Esophagus muscularis mucosa (tissue), 4 donors: ENCODE measurements around the gene LDLRAD3. TPM values are rescaled to one million over a fixed set of nuclear protein-coding genes. Genes with fewer than 3 reads are reported as not detected.

Source experiments
- DNase-seq: peaks from one replicate; pipeline ENCODE4 v3.0.0-alpha.2; 2017; ENCODE audit errors: extremely low spot score
- H3K27ac ChIP-seq, 4 donors: fragments of 200-600 bp; sonication (generic); replicated peaks in 1 of 4; 1 replicate in 3 of 4; 2 replicates in 1 of 4; pipeline ENCODE4 v1.5.1; 2016 to 2019; ENCODE audit warnings: mild to moderate bottlenecking in 1 of 4
- H3K27me3 ChIP-seq, 4 donors: fragments of 200-600 bp; sonication (generic); one replicate each; pipeline versions ENCODE4 v1.5.1 to v1.6.0; 2016 to 2019
- H3K36me3 ChIP-seq, 4 donors: fragments of 200-600 bp; sonication (generic); one replicate each; pipeline ENCODE4 v1.5.1; 2016 to 2019
- H3K4me1 ChIP-seq, 4 donors: fragments of 200-600 bp; sonication (generic); one replicate each; pipeline ENCODE4 v1.5.1; 2016 to 2019
- H3K4me3 ChIP-seq, 4 donors: fragments of 200-600 bp; sonication (generic); 1 replicate in 2 of 4; 2 replicates in 2 of 4; pipeline ENCODE4 v1.5.1; 2016 to 2019; ENCODE audit warnings: mild to moderate bottlenecking in 4 of 4, moderate library complexity in 1 of 4
- H3K9me3 ChIP-seq, 4 donors: fragments of 200-600 bp; sonication (generic); 1 replicate in 3 of 4; 2 replicates in 1 of 4; pipeline ENCODE4 v1.5.1; 2016 to 2019
- CTCF ChIP-seq, 3 experiments: fragments of 200-600 bp in 2 of 3; fragments of 450-650 bp in 1 of 3; sonication (generic) in 2 of 3; IDR thresholded peaks; one replicate each; pipeline ENCODE4 v1.5.1; 2017 to 2019; ENCODE audit warnings: antibody characterized with exemption in 3 of 3, mild to moderate bottlenecking in 2 of 3, moderate library complexity in 1 of 3
- EP300 ChIP-seq: sonication (generic); formaldehyde crosslinking; IDR thresholded peaks from one replicate; pipeline ENCODE4 v1.6.1; 2017; ENCODE audit warnings: antibody characterized with exemption
- POLR2A ChIP-seq: fragments of 450-650 bp; IDR thresholded peaks from one replicate; pipeline ENCODE4 v1.6.1; 2017; ENCODE audit warnings: antibody characterized with exemption, moderate library complexity, mild to moderate bottlenecking, low read depth
- POLR2AphosphoS5 ChIP-seq, 2 donors: sonication (generic); formaldehyde crosslinking; IDR thresholded peaks; one replicate each; pipeline ENCODE4 v1.6.1; 2017; ENCODE audit warnings: antibody characterized with exemption in 2 of 2
- WGBS: methylation state at CpG from one replicate; pipeline ENCODE4 v1.1.5; 2018; 5-methylcytosine and 5-hydroxymethylcytosine counted together
- intact Hi-C: fragments of 100-400 bp; cut with DNase I; formaldehyde crosslinking; loops from one replicate; pipeline ENCODE4 v1.15.1; 2023
- total RNA-seq, 4 donors: library from RNA; depleted of rRNA; stranded (reverse); fragments of >200 nt; gene quantifications; one replicate each; pipeline versions ENCODE4 v1.1.0 to v1.2.1, GENCODE V29; 2016

LDLRAD3 gene
- total RNA-seq, 4 donors from 2014 or later: 6.8 to 8.7 (median 8.2) TPM

- DNase-seq: no peak
- 87% methylated on average over 4 of the region's 4 CpGs for WGBS
- intact Hi-C loops: no loop called here
- Histone ChIP-seq H3K9me3 (no peaks in the 10 kb centered on the region), H3K4me1 (peaks cover 0 to 8% (median 1%) of the 10 kb centered on the region in 4 donors), H3K4me3 (no peak overlapping the region), H3K27me3 (no peaks in the 10 kb centered on the region), H3K36me3 (peaks cover 0 to under 1% (median 0%) of the 10 kb centered on the region in 4 donors), H3K27ac (no peak overlapping the region)
- TF ChIP-seq POLR2A (no peak), CTCF (IDR thresholded peaks at IDR 0.05) (no peak), EP300 (no peak), POLR2AphosphoS5 (IDR thresholded peaks at IDR 0.05) (no peak)
Measured at GRCh38 chr11:36093548-36093947, 149.7 kb downstream of the LDLRAD3 start.

DNA sequence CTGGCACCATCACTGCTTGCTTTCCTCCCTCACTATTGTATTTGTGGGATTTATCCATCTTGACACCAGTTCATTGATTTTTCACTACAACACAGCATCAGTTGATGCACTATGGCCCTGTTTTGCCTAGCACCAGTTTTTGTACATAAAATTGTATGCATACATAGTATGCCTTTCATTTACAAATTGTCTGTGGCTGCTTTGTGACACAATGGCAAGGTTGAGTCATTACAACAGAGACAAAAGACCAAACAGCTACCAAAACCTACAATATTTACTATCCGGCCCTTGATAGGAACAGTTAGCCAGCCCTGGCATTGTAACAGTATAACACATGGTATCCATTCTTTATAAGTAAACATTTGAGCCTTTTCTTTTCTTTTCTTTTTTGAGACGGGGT is 150.3 kb downstream of the LDLRAD3 start:
- DNase-seq: no peak
- Histone ChIP-seq H3K27ac (no peak overlapping the region), H3K4me3 (no peak overlapping the region), H3K9me3 (no peaks in the 10 kb centered on the region), H3K4me1 (peaks cover 0 to 7% (median 1%) of the 10 kb centered on the region in 4 donors), H3K36me3 (peaks cover 0 to 7% (median 0%) of the 10 kb centered on the region in 4 donors), H3K27me3 (no peaks in the 10 kb centered on the region)
- 98% methylated on average over 2 of the region's 2 CpGs for WGBS
- TF ChIP-seq EP300 (no peak), POLR2AphosphoS5 (IDR thresholded peaks at IDR 0.05) (no peak), POLR2A (no peak), CTCF (IDR thresholded peaks at IDR 0.05) (no peak)
- intact Hi-C loops: no loop called here

DNA sequence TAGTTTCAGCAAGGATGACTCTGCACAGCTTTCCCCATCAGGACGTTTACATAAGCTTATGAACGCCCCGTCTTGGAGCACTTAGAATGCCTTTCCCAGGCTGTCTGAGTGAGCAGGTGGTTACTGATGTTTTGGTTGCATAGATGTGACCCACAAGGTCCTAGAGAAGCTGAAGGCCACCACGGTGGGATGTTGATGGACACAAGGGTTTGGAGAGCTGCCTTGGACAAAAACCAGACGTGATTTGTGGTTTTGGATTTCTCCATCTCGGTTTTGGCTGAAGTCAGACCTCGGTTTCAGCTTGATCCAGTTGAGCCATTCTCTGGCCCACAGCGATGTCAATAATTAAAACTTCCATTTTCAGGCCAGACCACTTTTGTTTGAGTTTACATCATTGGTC is 151.9 kb downstream of the LDLRAD3 start:
- no peak for DNase-seq
- Histone ChIP-seq H3K9me3 (no peaks in the 10 kb centered on the region), H3K4me3 (no peak overlapping the region), H3K4me1 (peaks cover 0 to 5% (median 1%) of the 10 kb centered on the region in 4 donors), H3K36me3 (peaks cover 0 to 10% (median 0%) of the 10 kb centered on the region in 4 donors), H3K27me3 (no peaks in the 10 kb centered on the region), H3K27ac (no peak overlapping the region)
- intact Hi-C loops: no loop called here
- 84% methylated on average over 8 of the region's 8 CpGs for WGBS
- no peak for TF ChIP-seq POLR2AphosphoS5 (IDR thresholded peaks at IDR 0.05)
- no peak for TF ChIP-seq POLR2A
- TF ChIP-seq EP300: no peak
- TF ChIP-seq CTCF (IDR thresholded peaks at IDR 0.05): no peak

GRCh38 chr11:36097219-36097650 is 153.4 kb downstream of the LDLRAD3 start:
- H3K9me3 ChIP-seq: no peaks in the 10 kb centered on the region
- no peak for DNase-seq
- H3K27ac ChIP-seq: no peak overlapping the region
- TF ChIP-seq POLR2A: no peak
- no peak for TF ChIP-seq POLR2AphosphoS5 (IDR thresholded peaks at IDR 0.05)
- TF ChIP-seq CTCF (IDR thresholded peaks at IDR 0.05): no peak
- no peak for TF ChIP-seq EP300
- intact Hi-C loops: no loop called here
- peaks cover 0 to 2% (median 0%) of the 10 kb centered on the region in 4 donors for H3K4me1 ChIP-seq
- H3K36me3 ChIP-seq: peaks cover 0 to 10% (median 0%) of the 10 kb centered on the region in 4 donors
- no peaks in the 10 kb centered on the region for H3K27me3 ChIP-seq
- WGBS: 79% methylated on average over 6 of the region's 6 CpGs
- no peak overlapping the region for H3K4me3 ChIP-seq

- H3K9me3 ChIP-seq: no peaks in the 10 kb centered on the region
- H3K36me3 ChIP-seq: peaks cover 0 to 10% (median 0%) of the 10 kb centered on the region in 4 donors
- H3K27me3 ChIP-seq: no peaks in the 10 kb centered on the region
- no peak overlapping the region for H3K4me3 ChIP-seq
- no peak for TF ChIP-seq CTCF (IDR thresholded peaks at IDR 0.05)
- TF ChIP-seq POLR2AphosphoS5 (IDR thresholded peaks at IDR 0.05): no peak
- no peak for TF ChIP-seq POLR2A
- TF ChIP-seq EP300: no peak
- H3K4me1 ChIP-seq: peaks cover 0 to 2% (median 0%) of the 10 kb centered on the region in 4 donors
- no peak for DNase-seq
- WGBS: 91% methylated on average over 6 of the region's 6 CpGs
- intact Hi-C loops: no loop called here
- no peak overlapping the region for H3K27ac ChIP-seq
Measured at GRCh38 chr11:36098087-36098486, 154.2 kb downstream of the LDLRAD3 start.
